Measurements from ENCODE around the gene RPS6KB2.

DNA sequence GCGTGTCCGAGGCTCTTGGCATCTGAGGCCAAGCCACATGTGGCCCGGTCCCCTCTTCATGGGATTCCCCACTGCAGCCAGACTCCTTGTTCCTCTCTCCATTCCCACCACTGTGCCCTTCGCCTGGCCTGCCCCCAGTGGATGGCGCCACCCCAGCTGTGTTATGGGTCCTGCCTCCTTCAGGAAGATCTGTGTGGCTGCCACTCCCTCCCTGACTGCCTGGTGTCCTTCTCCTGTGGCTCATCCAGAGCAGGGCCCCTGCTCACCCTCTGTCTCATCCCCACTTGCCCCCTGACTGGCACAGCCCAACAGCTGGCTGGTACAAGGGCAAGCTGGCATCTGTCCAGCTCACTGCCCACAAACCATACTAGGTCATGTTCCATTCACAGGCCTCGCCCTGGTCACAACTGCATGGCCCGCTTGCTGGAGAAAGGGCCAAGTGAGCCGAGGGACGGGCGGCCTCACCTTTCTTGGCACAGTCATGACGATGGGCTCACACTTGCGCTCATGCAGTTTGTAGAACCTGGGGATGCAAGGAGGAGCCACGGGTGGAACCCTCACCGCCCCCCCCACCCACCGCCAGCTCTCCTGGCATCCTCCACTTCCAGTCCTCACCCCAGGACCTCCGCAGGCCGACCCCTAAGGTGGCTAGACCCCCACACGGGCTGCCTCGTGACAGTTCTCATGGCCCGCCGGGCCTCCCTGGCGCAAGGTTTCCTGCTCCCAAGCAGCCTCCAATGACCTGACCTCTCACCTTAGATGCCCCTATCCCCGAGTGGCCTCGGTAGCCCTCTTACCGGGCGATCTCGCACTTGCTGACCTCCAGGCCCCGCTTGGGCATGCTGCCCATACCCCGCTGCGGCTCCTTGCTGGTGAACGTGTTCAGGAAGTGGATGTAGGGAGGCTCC, 11.3 kb downstream of the RPS6KB2 start:
- no peak for TF ChIP-seq POLR2AphosphoS5 (IDR thresholded peaks at IDR 0.05)
- peak in 2 of 5 experiments; percentile 18 to 22 for TF ChIP-seq CTCF (IDR thresholded peaks at IDR 0.05)
- no peak for TF ChIP-seq POLR2A (IDR thresholded peaks at IDR 0.05)
